ENCODE data around the gene HDGFL2. TPM values are rescaled to one million over a fixed set of nuclear protein-coding genes. Genes with fewer than 3 reads are reported as not detected.
A peak's percentile ranks its signal among the peaks of the same experiment; 100 is the strongest.

Gene HDGFL2
- total and polyA plus RNA-seq, 10 of the 15 experiments (the other 5 are each of a cell fraction or from before 2014, with no cell fraction given), result 0.16 to 56.9 (median 25.3) TPM

DNA sequence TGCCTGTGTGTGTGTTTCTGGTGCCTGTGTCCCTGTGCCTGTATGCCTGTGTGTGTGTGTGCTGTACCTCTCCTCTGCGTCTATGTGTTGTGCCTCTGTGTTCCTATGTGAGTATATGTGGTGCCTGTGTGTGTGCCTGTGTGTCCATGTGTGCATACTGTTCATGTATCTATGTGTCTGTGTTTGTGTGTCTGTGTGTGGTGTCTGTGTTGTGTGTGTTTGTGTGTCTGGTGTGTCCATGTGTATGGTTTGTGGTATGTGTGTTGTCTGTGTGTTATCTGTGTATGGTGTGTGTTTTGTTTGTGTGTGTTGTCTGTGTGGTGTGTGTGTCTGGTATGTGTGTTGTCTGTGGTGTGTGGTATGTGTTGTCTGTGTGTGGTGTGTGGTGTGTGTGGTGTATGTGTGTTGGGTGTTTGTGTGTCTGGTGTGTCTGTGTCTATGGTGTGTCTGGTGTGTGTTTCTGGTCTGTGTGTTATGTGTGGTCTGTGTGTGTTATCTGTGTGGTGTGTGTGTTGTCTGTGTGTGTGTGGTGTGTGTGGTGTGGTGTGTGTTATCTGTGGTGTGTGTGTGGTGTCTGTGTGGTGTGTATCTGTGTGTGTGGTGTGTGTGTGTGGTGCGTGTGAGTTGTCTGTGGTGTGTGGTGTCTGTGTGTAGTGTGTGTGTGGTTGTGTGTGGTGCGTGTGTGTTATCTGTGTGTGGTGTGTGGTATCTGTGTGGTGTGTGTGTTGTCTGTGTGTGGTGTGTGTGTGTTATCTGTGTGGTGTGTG lies 20.4 kb downstream of the HDGFL2 start:
- ChIA-PET POLR2A (no interaction called here), CTCF (no interaction called here), RAD21 (ENCODE audit: unreplicated experiment) (no interaction called here), SMC1A (ENCODE audit: uncharacterized antibody, unreplicated experiment) (no interaction called here)
- Histone ChIP-seq H3K9me3 (replicated peaks; ENCODE audit: control insufficient read depth, insufficient read depth, low read length) (no peaks in the 10 kb centered on the region), H3K79me2 (ENCODE audit: control insufficient read depth, insufficient read depth, low read length) (no peaks in the 10 kb centered on the region), H3K36me3 (ENCODE audit: control insufficient read depth in 2 of 2, insufficient read depth in 2 of 2, low read length in 1 of 2) (peaks cover 12 to 17% of the 10 kb centered on the region in 2 experiments; a peak in 3 of 4 replicates), H4K20me1 (ENCODE audit: control insufficient read depth, insufficient read depth) (no peaks in the 10 kb centered on the region), H3K4me1 (ENCODE audit: control insufficient read depth, insufficient read depth, low read length) (no peaks in the 10 kb centered on the region), H3K27ac (ENCODE audit: control insufficient read depth, insufficient read depth) (no peak overlapping the region), H3K4me3 (no peak overlapping the region), H3K9ac (ENCODE audit: control insufficient read depth, insufficient read depth, low read length) (no peak overlapping the region), H2AFZ (ENCODE audit: control insufficient read depth, low read depth, low read length) (no peak overlapping the region), H3K27me3 (replicated peaks in 1 of 2; ENCODE audit: control insufficient read depth in 2 of 2, insufficient read depth in 2 of 2, low read length in 1 of 2) (no peaks in the 10 kb centered on the region), H3K4me2 (ENCODE audit: control insufficient read depth, insufficient read depth) (no peak overlapping the region)
- BruUV-seq (replicated peaks), result no TSS peak
- no peak for TF ChIP-seq MYB (IDR thresholded peaks at IDR 0.05; ENCODE audit: borderline replicate concordance, low read depth, low read length)
- TF ChIP-seq RUNX3 (IDR thresholded peaks at IDR 0.05; ENCODE audit: low read length), result 0 out of 2 replicates have a peak, but pooled peaks have one; percentile 3
- no peak for TF ChIP-seq JUND (IDR thresholded peaks at IDR 0.05; ENCODE audit: low read depth, low read length)
- TF ChIP-seq TBL1XR1 (IDR thresholded peaks at IDR 0.05; ENCODE audit: low read depth, low read length), result no peak
- TF ChIP-seq ZNF622 (IDR thresholded peaks at IDR 0.05), result no peak
- TF ChIP-seq SMARCA5 (IDR thresholded peaks at IDR 0.05), result no peak
- TF ChIP-seq GATAD2B (conservative IDR thresholded peaks at IDR 0.05; ENCODE audit: low read depth), result no peak
- no peak for TF ChIP-seq ZZZ3 (IDR thresholded peaks at IDR 0.05; ENCODE audit: control insufficient read depth, insufficient read length, low read depth)
- peak; percentile 16 for TF ChIP-seq NR2C2 (IDR thresholded peaks at IDR 0.05; ENCODE audit: borderline replicate concordance, control insufficient read depth, insufficient read length, low read depth)
- TF ChIP-seq, protein P1, sequence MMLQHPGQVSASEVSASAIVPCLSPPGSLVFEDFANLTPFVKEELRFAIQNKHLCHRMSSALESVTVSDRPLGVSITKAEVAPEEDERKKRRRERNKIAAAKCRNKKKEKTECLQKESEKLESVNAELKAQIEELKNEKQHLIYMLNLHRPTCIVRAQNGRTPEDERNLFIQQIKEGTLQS (IDR thresholded peaks at IDR 0.05; ENCODE audit: borderline replicate concordance, extremely low read depth, low read depth, low read length), result no peak
- TF ChIP-seq NFXL1 (IDR thresholded peaks at IDR 0.05; ENCODE audit: borderline replicate concordance), result no peak
- no peak for TF ChIP-seq KLF5 (IDR thresholded peaks at IDR 0.05; ENCODE audit: partially characterized antibody)
- TF ChIP-seq, protein P2, sequence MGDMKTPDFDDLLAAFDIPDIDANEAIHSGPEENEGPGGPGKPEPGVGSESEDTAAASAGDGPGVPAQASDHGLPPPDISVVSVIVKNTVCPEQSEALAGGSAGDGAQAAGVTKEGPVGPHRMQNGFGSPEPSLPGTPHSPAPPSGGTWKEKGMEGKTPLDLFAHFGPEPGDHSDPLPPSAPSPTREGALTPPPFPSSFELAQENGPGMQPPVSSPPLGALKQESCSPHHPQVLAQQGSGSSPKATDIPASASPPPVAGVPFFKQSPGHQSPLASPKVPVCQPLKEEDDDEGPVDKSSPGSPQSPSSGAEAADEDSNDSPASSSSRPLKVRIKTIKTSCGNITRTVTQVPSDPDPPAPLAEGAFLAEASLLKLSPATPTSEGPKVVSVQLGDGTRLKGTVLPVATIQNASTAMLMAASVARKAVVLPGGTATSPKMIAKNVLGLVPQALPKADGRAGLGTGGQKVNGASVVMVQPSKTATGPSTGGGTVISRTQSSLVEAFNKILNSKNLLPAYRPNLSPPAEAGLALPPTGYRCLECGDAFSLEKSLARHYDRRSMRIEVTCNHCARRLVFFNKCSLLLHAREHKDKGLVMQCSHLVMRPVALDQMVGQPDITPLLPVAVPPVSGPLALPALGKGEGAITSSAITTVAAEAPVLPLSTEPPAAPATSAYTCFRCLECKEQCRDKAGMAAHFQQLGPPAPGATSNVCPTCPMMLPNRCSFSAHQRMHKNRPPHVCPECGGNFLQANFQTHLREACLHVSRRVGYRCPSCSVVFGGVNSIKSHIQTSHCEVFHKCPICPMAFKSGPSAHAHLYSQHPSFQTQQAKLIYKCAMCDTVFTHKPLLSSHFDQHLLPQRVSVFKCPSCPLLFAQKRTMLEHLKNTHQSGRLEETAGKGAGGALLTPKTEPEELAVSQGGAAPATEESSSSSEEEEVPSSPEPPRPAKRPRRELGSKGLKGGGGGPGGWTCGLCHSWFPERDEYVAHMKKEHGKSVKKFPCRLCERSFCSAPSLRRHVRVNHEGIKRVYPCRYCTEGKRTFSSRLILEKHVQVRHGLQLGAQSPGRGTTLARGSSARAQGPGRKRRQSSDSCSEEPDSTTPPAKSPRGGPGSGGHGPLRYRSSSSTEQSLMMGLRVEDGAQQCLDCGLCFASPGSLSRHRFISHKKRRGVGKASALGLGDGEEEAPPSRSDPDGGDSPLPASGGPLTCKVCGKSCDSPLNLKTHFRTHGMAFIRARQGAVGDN (IDR thresholded peaks at IDR 0.05), result no peak
- TF ChIP-seq, protein P3, sequence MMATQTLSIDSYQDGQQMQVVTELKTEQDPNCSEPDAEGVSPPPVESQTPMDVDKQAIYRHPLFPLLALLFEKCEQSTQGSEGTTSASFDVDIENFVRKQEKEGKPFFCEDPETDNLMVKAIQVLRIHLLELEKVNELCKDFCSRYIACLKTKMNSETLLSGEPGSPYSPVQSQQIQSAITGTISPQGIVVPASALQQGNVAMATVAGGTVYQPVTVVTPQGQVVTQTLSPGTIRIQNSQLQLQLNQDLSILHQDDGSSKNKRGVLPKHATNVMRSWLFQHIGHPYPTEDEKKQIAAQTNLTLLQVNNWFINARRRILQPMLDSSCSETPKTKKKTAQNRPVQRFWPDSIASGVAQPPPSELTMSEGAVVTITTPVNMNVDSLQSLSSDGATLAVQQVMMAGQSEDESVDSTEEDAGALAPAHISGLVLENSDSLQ (IDR thresholded peaks at IDR 0.05), result no peak
- in situ Hi-C loops (cut with MboI) (no loop called here), intact Hi-C loops (cut with micrococcal nuclease; ENCODE audit: unreplicated experiment) (no loop called here)
- ATAC-seq (no peak), FAIRE-seq (peak; percentile 74), DNase-seq (ENCODE audit: low read depth, low spot score) (no peak)
- 92% methylated on average over 2 of the region's 3 CpGs for WGBS (ENCODE audit: insufficient coverage, insufficient replicate concordance, low lambda C conversion rate, missing lambda C conversion rate)

Data from GM12878 (cell line).